Endometrium (tissue), 2 donors: ENCODE measurements around the gene ITGAE.
"Not testable (repeated sequence)": the region's sequence is repeated elsewhere in the genome, so short reads cannot be mapped to it uniquely, and the experiment has no call there.

Experiments used
- FAIRE-seq: peaks from 2 replicates; lab custom pipeline; 2012; peaks lifted over from hg19 to GRCh38; lab: Jason Lieb, UNC
- donor health status: control.
- donor health status: control.

ITGAE gene

GRCh38 chr17:3800362-3801271 lies at the start of gene ITGAE:
TSS of gene ITGAE (minus strand) at chr17:3801188. CDS start at chr17:3801144, 44 bp downstream.
- no peak for FAIRE-seq

- no peak for FAIRE-seq
Measured at GRCh38 chr17:3848229-3848835, 47.3 kb upstream of the ITGAE start.

GRCh38 chr17:3847165-3847670 lies 46.2 kb upstream of the ITGAE start:
- FAIRE-seq: no peak

GRCh38 chr17:3846437-3847164 lies 45.6 kb upstream of the ITGAE start:
- no peak for FAIRE-seq

GRCh38 chr17:3845621-3846436 lies 44.8 kb upstream of the ITGAE start, which contains the start of gene NCBP3:
TSS of gene NCBP3 (minus strand) at chr17:3846246. CDS start at chr17:3846223, 23 bp downstream.
- FAIRE-seq: no peak

GRCh38 chr17:3845291-3845620 lies 44.3 kb upstream of the ITGAE start:
- FAIRE-seq: no peak

- FAIRE-seq: not testable (repeated sequence)
Measured at GRCh38 chr17:3844556-3844955, 43.6 kb upstream of the ITGAE start.

GRCh38 chr17:3843935-3844516 lies 43.0 kb upstream of the ITGAE start:
- FAIRE-seq: no peak

- no peak for FAIRE-seq
Measured at GRCh38 chr17:3838206-3838605, 37.2 kb upstream of the ITGAE start.

- no peak for FAIRE-seq
Measured at GRCh38 chr17:3836551-3836950, 35.6 kb upstream of the ITGAE start.

- no peak for FAIRE-seq
Measured at GRCh38 chr17:3835410-3836229, 34.6 kb upstream of the ITGAE start.

- no peak for FAIRE-seq
Measured at GRCh38 chr17:3834811-3835210, 33.8 kb upstream of the ITGAE start.

GRCh38 chr17:3828852-3829232 lies 27.9 kb upstream of the ITGAE start:
- no peak for FAIRE-seq

- no peak for FAIRE-seq
Measured at GRCh38 chr17:3828151-3828851, 27.3 kb upstream of the ITGAE start.

- FAIRE-seq: no peak
Measured at GRCh38 chr17:3827124-3827773, 26.3 kb upstream of the ITGAE start.

GRCh38 chr17:3826191-3826590 lies 25.2 kb upstream of the ITGAE start:
- no peak for FAIRE-seq

- FAIRE-seq: no peak
Measured at GRCh38 chr17:3821101-3821500, 20.1 kb upstream of the ITGAE start.

- FAIRE-seq: no peak
Measured at GRCh38 chr17:3818786-3819185, 17.8 kb upstream of the ITGAE start.

GRCh38 chr17:3817851-3818605 lies 17.0 kb upstream of the ITGAE start:
- no peak for FAIRE-seq
